ENCODE data around the gene CDKN2A.

The CDKN2A gene

GRCh38 chr9:21936161-21936560 lies 58.0 kb downstream of the CDKN2A start:
- no peak for DNase-seq

- no peak for DNase-seq
Observed at GRCh38 chr9:21935631-21936030, 58.6 kb downstream of the CDKN2A start.

- DNase-seq, result peak; percentile 53
Observed at GRCh38 chr9:21933865-21934264, 60.3 kb downstream of the CDKN2A start.

- DNase-seq, result no peak
Observed at GRCh38 chr9:21933281-21933680, 60.9 kb downstream of the CDKN2A start.

GRCh38 chr9:21931428-21931827 lies 62.8 kb downstream of the CDKN2A start:
- DNase-seq, result peak; percentile 52

GRCh38 chr9:21927752-21928151 lies 66.4 kb downstream of the CDKN2A start:
- DNase-seq, result no peak

- DNase-seq, result no peak
Observed at GRCh38 chr9:21923694-21924093, 70.5 kb downstream of the CDKN2A start.

GRCh38 chr9:21919377-21920362 lies 74.5 kb downstream of the CDKN2A start:
- peak; percentile 88 for DNase-seq
